ENCODE results near the gene OR52N4.
"Not testable (repeated sequence)": the region's sequence is repeated elsewhere in the genome, so short reads cannot be mapped to it uniquely, and the experiment has no call there.

OR52N4 gene

GRCh38 chr11:5713695-5714094, 40.3 kb upstream of the OR52N4 start:
- Histone ChIP-seq H3K36me3 (ENCODE audit: insufficient read depth, low read length) (no peaks in the 10 kb centered on the region), H3K27me3 (ENCODE audit: insufficient read depth, low read length, poor library complexity, severe bottlenecking) (no peaks in the 10 kb centered on the region), H3K4me3 (ENCODE audit: low read length, poor library complexity, severe bottlenecking) (no peak overlapping the region), H2AFZ (ENCODE audit: low read length) (no peak overlapping the region), H3K9ac (ENCODE audit: low read depth, low read length, poor library complexity, severe bottlenecking) (no peak overlapping the region), H3F3A (ENCODE audit: low read depth) (no peaks in the 10 kb centered on the region), H4K20me1 (ENCODE audit: insufficient read depth, low read length, poor library complexity, severe bottlenecking) (no peaks in the 10 kb centered on the region), H3K9me2 (replicated peaks; ENCODE audit: low read depth, low read length) (no peaks in the 10 kb centered on the region), H3K4me1 (ENCODE audit: insufficient read depth, low read length, poor library complexity, severe bottlenecking) (no peaks in the 10 kb centered on the region), H3K4me2 (ENCODE audit: low read depth, low read length, poor library complexity, severe bottlenecking) (no peak overlapping the region), H3K79me2 (ENCODE audit: insufficient read depth, low read length) (no peaks in the 10 kb centered on the region), H3K9me3 (ENCODE audit: insufficient read depth, low read depth, low read length) (no peaks in the 10 kb centered on the region)
- TF ChIP-seq EZH2phosphoT487 (IDR thresholded peaks at IDR 0.05; ENCODE audit: borderline replicate concordance), result no peak
- TF ChIP-seq CTCF (conservative IDR thresholded peaks at IDR 0.05; ENCODE audit: low read length), result no peak

DNA sequence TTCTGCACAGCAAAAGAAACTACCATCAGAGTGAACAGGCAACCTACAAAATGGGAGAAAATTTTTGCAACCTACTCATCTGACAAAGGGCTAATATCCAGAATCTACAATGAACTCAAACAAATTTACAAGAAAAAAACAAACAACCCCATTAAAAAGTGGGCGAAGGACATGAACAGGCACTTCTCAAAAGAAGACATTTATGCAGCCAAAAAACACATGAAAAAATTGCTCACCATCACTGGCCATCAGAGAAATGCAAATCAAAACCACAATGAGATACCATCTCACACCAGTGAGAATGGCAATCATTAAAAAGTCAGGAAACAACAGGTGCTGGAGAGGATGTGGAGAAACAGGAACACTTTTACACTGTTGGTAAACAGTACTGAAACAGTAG, 37.5 kb upstream of the OR52N4 start:
- not testable (repeated sequence) for H3K9ac ChIP-seq (ENCODE audit: low read depth, low read length, poor library complexity, severe bottlenecking); H3K4me1 ChIP-seq (ENCODE audit: insufficient read depth, low read length, poor library complexity, severe bottlenecking); H3K4me3 ChIP-seq (ENCODE audit: low read length, poor library complexity, severe bottlenecking); H2AFZ ChIP-seq (ENCODE audit: low read length); H3K36me3 ChIP-seq (ENCODE audit: insufficient read depth, low read length); H3K4me2 ChIP-seq (ENCODE audit: low read depth, low read length, poor library complexity, severe bottlenecking); H3F3A ChIP-seq (ENCODE audit: low read depth); H3K9me3 ChIP-seq (ENCODE audit: insufficient read depth, low read depth, low read length); H4K20me1 ChIP-seq (ENCODE audit: insufficient read depth, low read length, poor library complexity, severe bottlenecking); H3K9me2 ChIP-seq (replicated peaks; ENCODE audit: low read depth, low read length); H3K79me2 ChIP-seq (ENCODE audit: insufficient read depth, low read length); H3K27me3 ChIP-seq (ENCODE audit: insufficient read depth, low read length, poor library complexity, severe bottlenecking)

GRCh38 chr11:5719703-5720495, 34.1 kb upstream of the OR52N4 start:
- no peaks in the 10 kb centered on the region for H3K27me3 ChIP-seq (ENCODE audit: insufficient read depth, low read length, poor library complexity, severe bottlenecking)
- no peaks in the 10 kb centered on the region for H3K79me2 ChIP-seq (ENCODE audit: insufficient read depth, low read length)
- no peaks in the 10 kb centered on the region for H3F3A ChIP-seq (ENCODE audit: low read depth)
- no peaks in the 10 kb centered on the region for H3K36me3 ChIP-seq (ENCODE audit: insufficient read depth, low read length)
- H3K4me3 ChIP-seq (ENCODE audit: low read length, poor library complexity, severe bottlenecking), result no peak overlapping the region
- no peaks in the 10 kb centered on the region for H3K9me3 ChIP-seq (ENCODE audit: insufficient read depth, low read depth, low read length)
- no peaks in the 10 kb centered on the region for H4K20me1 ChIP-seq (ENCODE audit: insufficient read depth, low read length, poor library complexity, severe bottlenecking)
- H3K4me1 ChIP-seq (ENCODE audit: insufficient read depth, low read length, poor library complexity, severe bottlenecking), result no peaks in the 10 kb centered on the region
- TF ChIP-seq EZH2phosphoT487 (IDR thresholded peaks at IDR 0.05; ENCODE audit: borderline replicate concordance), result no peak
- no peak for TF ChIP-seq CTCF (conservative IDR thresholded peaks at IDR 0.05; ENCODE audit: low read length)
- no peak overlapping the region for H3K9ac ChIP-seq (ENCODE audit: low read depth, low read length, poor library complexity, severe bottlenecking)
- no peak overlapping the region for H2AFZ ChIP-seq (ENCODE audit: low read length)
- H3K4me2 ChIP-seq (ENCODE audit: low read depth, low read length, poor library complexity, severe bottlenecking), result no peak overlapping the region
- H3K9me2 ChIP-seq (replicated peaks; ENCODE audit: low read depth, low read length), result no peaks in the 10 kb centered on the region

GRCh38 chr11:5722622-5723021, 31.4 kb upstream of the OR52N4 start:
- Histone ChIP-seq H3K9me3 (ENCODE audit: insufficient read depth, low read depth, low read length) (no peaks in the 10 kb centered on the region), H3K9me2 (replicated peaks; ENCODE audit: low read depth, low read length) (no peaks in the 10 kb centered on the region), H3K4me3 (ENCODE audit: low read length, poor library complexity, severe bottlenecking) (no peak overlapping the region), H3F3A (ENCODE audit: low read depth) (no peaks in the 10 kb centered on the region), H3K4me1 (ENCODE audit: insufficient read depth, low read length, poor library complexity, severe bottlenecking) (no peaks in the 10 kb centered on the region), H2AFZ (ENCODE audit: low read length) (no peak overlapping the region), H3K27me3 (ENCODE audit: insufficient read depth, low read length, poor library complexity, severe bottlenecking) (no peaks in the 10 kb centered on the region), H4K20me1 (ENCODE audit: insufficient read depth, low read length, poor library complexity, severe bottlenecking) (no peaks in the 10 kb centered on the region), H3K9ac (ENCODE audit: low read depth, low read length, poor library complexity, severe bottlenecking) (no peak overlapping the region), H3K36me3 (ENCODE audit: insufficient read depth, low read length) (no peaks in the 10 kb centered on the region), H3K79me2 (ENCODE audit: insufficient read depth, low read length) (no peaks in the 10 kb centered on the region), H3K4me2 (ENCODE audit: low read depth, low read length, poor library complexity, severe bottlenecking) (no peak overlapping the region)
- TF ChIP-seq CTCF (conservative IDR thresholded peaks at IDR 0.05; ENCODE audit: low read length) (no peak), EZH2phosphoT487 (IDR thresholded peaks at IDR 0.05; ENCODE audit: borderline replicate concordance) (no peak)
